Stimulated activated CD4-positive, alpha-beta T cell treated with anti-CD3 and anti-CD28 coated beads, Interleukin-2, amount 100 ng/mL, for 4 hours (primary cell): ENCODE measurements around the gene GRXCR1.

ENCODE experiments used
- DNase-seq: peaks from one replicate; pipeline ENCODE4 v3.0.0-alpha.2; 2020; ENCODE audit warnings: low read depth

GRXCR1 gene

DNA sequence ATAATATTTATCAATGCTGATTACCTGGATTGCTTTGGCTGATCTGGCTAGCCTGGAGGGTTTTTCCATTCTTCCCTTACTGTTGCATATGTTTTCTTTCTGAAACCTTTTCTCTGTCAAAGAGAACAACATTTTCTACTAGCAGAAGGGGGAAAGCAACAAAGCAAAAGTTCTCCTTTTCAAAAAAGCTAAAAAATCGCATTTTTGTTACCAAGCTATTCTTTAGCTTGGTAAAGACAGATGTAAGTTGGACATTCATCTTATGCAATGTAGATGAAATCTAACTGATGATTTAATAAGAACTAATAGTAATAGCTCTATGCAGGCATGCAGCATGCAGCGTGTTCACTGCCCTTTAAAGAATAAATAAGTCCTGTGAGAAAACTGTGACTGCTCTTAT lies at the start of gene GRXCR1:
Gene GRXCR1, plus strand, starts transcription at position 301 of the 400 bp plus-strand sequence. CDS start 554 bp downstream, outside the sequence.
- no peak for DNase-seq

DNA sequence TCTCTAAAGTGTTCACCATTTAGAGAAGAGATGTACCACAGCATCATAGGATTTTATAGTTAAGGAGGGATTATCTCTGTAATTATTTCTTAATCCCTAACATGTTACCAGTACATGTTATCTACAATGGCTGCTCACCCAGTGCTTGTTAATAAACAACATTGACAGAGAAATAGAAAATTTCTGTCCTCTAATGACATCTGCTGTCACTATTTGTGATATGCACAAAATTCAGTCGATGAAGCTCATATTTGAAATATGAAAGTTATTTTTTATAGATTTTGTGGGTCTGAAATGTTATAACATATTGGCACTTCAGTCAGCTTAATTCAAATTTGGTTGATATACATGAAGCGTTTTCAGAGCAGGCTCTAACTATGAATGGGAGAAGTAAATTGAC lies 48.8 kb upstream of the GRXCR1 start:
- no peak for DNase-seq

DNA sequence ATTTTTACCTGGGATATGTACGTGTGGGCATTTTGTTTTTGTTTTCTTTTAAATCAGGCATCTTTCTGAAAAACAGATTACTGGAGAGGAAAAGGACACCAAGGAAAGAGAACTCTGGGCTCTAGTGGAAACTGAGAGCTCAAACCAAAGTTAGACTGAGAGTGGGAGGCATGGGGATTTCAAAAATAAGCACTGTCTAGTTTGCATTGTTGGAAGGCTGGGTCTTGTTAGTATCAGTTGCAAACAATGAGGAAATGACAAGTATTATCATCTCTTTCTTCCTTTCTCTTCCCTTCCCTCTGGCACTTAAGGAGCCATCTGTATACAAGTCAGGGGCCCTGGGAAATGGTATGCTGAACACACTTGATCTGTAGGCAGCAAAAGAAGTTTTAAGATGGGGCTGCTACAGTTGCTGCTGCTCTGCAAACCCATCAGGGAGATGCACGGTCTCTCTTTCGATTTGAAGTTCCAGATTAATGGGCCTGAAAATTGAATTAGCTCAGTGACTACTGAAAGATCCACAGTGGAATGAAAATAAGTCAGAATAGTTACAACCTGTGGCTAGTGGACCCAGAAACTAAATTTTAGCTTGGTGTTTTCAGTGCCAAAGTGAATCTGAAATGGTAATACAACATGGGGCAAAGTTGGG lies 48.0 kb upstream of the GRXCR1 start:
- DNase-seq = no peak

DNA sequence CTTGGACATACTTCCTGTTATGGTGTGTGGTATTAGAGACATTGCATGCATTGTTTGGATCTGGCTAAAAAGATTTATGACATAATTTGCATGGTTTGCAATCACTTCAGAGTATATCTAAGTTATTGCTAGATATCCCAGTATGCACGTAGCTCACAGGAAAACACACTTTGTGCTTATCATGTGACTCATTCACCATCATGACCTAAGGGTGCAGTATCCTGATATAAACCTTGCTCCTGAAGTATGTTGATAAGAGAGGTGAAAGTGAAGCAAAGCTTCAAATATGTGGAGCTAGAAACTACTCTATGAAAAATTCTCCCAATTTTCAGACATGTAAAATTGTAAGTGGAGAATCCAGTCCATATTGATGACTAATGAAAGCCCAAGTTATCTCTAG lies 46.9 kb upstream of the GRXCR1 start:
- no peak for DNase-seq

DNA sequence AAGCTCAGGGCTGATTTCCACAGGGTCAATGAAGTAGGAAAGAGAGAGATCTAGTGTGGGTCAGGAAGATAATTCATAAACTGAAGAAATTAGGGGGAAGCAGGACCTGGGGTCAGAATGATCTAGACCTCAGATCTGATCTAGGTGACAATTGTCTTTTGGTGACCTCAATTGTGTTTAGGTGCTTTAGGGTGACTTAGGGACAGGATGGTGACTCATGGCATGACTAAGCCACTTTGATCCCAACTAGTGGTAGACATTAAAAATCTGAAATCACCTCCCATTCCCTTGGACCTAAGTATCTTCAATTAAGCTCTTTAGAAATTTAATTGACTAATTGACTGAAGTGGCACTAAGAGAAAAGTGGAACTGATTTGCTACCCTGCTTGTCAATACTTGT lies 36.7 kb upstream of the GRXCR1 start:
- DNase-seq = no peak

DNA sequence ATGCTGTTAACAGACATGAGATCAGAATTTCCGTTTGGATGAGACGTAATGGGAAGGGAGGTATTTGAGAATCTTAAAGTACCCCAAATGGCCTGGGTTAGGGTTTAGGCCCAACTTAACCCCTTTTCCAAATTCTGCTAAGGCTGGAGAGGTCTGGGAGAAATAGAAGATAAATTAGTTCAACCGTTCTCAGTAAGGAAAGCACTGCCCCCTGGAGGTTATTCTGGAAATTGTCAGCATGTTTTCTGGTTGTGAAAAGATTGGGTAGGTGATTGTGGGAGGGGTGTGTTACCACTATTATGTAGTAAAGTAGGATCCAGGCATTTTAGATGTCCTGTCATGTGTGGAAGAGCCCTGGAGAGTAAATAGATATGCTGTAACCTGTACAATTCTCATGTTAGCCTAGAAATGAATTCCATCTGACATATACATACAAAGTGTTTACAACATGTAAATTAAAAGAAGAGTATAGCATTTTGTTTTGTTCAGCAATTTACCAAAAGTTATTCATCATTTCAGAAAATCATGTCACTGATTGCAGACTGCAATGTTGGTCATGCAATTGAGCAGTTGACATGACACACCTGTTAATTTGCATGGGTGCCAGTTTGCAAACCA lies 26.8 kb upstream of the GRXCR1 start:
- DNase-seq = peak; percentile 21

DNA sequence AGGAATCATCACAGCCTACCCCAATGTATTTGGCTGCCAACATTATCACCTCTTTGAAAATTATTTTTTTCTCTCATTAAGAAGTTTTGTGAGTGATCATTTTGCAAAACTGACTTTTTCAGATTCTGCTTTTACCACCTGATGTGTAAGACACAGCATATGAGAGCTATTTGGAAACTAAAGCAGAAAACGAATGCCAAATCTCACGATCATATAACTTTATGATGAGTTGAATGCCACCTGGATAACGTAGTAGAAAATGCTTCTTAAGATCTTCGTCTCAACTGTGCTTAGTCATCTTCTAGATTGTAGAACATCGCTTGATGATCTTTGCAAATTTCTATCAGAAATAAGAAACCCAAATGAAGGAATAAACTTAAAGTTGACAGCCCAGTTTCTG lies 21.3 kb upstream of the GRXCR1 start:
- no peak for DNase-seq

DNA sequence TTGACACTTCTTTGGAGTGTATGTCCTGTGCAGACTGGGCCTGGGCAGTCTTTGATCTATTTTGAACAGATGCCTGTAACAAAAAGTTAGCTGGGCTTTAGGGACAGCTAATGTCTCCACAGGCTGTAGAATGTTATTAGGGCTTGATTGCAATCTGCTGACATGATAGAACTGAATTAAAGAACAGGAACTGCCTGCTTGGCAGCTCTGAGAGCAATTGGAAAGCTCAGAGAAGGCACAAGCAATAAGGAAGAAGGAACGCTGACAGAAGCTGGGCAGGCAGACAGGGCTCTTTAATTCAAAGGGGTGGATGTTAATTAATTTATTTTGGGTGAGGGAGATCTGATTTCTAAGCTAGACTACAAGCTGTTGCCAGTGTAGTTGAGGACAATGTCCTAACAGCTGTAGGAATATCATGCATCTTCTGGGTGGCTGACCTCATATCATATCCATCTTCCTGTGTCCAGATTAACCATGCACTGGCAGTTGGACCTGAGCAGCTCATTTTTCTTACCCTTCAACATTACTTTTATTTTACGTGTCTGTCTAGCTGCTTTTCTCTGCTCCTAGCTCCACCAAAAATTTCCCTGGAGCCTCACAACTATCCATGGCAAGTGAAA lies 20.7 kb upstream of the GRXCR1 start:
- DNase-seq = no peak

DNA sequence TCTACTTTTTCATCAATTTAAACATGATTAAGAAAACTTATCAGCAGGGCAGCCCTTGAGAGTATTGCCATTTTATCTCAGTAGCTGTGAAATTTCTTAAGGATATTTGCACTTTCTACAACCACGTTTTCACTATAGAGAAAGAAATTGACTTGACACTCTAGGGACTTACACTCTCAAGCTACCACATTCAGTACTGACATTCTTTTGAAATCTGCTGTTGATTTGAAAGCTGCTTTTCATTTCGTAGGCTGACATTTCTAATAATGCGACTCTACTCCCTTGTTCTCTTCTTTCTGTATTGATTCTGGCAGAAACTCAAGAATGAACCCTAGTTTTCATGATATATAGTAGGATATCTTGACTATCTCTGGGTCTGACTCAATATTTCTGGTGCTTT lies 13.7 kb upstream of the GRXCR1 start:
- no peak for DNase-seq

DNA sequence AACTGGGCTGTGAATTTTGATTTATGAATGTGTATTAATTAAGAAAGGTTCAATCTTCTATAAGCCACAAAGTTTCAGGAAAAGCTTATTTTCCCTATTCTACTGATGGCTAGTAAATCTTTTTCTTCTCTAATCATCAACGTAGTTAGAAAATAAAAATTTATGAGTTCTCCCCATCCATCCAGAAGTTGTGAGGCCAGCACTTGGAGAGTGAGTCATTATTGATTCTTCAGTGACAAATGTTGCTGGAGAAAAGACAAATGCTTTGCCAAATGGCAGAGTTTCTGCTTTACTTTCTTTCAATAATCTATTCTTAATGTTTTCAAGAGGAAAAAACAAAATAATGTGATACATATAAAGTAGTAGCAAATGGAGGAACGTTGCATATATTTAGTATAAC lies 11.3 kb upstream of the GRXCR1 start:
- no peak for DNase-seq

DNA sequence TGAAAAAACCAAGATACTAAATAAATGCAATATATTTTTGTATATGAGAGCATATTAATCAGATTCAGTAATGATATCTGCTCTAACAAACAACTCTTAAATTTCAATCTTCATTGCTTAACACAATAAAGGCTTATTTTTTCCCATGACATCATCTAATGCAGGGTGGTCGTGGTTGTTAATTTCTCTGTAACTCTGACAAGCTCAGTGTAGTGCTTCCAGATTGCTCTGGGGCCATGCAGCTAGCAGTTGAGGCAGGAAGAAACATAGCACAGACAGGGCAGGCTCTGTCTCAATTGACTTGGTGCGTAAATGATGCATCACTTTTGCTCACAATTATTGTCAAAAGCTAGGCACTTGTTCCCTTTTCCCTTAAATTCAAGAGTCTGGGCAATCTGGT lies 869 bp upstream of the GRXCR1 start:
- DNase-seq = no peak

DNA sequence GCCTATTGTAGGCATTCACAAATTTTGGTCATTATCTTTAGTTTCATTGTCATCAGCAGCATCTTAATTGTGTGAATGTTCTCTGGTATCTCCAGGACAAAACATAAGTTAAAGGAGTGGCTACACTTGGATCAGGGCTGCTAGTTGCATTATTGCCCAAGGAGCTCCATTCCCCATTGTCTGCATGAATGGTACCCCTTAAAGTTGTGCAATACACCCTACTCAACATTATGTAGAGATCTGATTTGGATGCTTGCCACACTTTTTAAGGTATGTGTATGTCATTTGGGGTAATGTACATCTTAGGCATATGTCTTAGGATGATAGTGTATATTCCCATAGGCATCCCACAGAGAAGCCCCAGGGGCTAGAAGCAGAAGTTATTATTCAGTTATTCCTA lies 2.9 kb downstream of the GRXCR1 start:
- no peak for DNase-seq

DNA sequence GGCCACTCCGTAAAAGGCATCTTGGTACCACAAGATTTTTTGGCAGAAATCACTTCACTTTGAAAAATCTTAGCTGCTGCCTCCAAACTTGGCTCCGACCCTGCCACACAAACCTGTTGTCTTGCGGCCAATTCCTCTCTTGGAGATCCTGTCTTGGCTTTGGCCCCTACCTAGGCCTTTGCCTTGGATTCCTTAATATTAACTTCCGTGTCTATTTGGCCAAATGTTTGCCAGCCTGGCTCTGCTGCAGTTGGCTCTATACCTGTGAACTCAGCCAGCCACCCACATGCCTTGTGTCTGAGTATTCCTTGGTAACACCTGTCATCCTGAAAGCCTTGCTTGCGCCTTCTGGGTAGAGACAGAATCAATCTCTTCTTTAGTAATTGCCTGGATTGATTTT lies 12.5 kb downstream of the GRXCR1 start:
- DNase-seq = no peak

DNA sequence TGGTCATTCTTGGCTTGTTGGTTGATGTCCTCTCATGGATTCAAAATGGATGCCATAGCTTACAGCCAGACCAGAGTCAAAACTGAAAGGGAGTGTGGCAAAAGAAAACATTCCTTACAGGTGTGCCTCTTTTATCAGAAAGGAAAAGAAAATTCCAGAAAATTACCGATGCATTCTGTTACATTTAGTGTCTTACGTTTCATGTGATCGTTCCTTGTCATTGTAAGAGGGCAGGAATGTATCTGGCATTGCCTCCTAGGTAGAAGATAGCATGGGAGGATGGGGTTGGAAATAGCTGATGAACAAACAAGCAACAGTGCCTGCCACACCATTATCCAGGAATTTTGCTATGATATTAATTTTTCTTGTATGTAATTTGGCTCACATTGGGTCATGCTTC lies 13.1 kb downstream of the GRXCR1 start:
- no peak for DNase-seq

DNA sequence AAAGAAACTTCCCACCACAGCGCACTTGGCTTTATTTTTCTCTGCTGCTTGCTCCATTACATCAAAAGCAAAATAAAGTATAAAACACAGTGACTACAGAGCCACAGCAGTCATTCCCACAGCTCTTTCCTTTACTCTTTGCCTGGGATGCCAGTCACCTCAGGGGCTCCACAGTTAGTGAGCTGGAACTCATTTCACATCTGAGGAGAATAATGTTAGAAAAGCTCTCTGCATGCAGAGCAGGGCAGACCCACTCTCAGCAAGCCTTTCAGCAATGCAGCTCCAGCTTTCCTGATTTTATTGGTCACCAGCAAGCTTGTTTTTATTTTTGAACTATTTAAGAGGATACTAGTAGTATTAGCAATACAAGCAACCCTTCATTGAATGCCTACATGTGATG lies 13.8 kb downstream of the GRXCR1 start:
- no peak for DNase-seq

DNA sequence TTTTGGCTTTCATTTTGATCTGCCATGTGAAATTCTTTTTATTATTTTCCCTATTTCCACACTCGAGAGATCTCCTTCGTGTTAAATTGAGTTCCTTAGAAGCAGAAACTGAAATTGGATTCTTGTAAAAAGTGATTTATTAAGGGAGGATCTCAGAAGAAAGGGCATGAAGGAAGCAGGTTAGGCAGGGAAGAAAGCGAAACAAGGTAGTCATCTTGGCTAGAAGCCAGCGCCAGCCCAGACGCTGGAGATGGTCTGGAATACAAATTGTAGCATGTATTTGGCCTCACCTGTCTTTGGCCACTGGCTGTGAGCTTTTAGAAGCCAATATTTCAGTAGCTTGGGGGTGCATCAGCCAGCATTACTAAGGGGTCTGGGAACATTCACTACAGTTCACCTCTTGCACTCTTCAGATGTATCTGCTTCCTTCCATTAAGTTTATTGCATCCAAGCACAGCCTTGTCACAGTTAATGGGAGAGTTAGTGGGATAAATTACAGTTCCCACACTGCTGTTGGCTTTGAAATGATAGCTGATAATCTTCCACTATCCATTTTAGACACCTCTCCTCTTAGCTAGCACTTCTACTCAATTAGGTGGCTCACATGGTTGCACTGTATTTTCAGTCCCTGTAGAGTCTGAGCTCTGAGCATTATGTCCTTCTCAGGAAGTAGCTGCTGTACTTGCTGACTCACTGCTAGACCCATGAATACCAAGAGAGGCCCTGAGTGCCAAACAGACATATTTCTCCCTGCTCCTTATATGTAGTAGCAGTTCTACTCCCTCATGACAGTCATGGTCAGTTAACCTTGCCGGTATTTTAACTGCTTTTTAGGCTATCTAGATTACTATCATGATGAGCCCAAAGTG lies 14.6 kb downstream of the GRXCR1 start:
- no peak for DNase-seq

DNA sequence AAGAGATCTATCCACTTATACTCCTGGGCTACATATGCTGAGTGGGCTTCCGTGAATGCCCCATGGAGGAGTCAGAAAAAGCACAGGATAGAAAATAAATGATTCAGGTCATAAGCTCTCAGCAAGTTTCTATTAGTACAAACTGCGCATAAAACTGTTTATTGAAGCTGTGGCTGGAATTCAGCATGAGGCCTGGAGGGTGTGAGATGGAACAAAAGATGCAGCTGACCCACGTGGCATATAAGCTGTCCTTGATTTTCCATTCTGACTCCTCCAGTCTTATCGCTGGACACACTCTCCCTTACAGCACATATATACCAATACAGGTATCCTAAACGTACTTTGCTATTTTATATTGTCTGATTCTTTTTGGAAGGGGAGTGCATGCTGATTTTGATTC lies 17.9 kb downstream of the GRXCR1 start:
- DNase-seq = no peak

DNA sequence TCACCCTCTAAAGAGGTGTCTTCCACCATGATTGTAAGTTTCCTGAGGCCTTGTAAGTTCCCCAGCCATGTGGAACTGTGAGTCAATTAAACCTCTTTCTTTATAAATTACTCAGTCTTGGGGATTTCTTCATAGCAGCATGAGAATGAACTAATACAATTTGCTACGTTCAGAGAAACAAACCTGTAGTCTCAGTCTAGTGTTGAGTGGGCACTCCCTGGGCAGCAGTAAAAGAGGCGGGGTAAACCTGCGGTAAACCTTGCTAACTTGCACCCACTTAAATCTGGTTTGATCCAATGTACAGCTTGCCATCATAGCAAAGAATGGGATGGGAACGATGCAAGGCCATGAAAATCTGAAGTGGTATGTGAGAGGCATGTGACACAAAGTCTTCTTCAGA lies 22.4 kb downstream of the GRXCR1 start:
- no peak for DNase-seq

DNA sequence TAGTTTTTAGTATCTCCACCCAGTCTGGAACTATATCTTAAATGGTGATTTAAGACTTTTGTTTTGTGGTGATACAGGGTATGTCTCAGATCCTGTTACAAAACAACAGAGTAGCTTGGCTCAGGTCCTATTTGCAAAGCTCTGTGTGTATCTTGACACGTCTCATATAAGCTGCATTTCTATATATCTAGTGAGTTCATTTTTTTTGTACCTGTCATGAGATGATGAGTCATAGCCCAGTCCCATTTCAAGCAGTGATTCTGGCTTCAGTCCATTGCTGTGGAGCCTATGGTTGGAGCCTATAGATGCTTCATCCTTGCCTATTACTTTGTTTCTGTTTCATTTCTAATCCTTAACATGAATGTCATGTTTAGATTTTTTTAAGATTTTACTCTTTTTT lies 23.0 kb downstream of the GRXCR1 start:
- no peak for DNase-seq

DNA sequence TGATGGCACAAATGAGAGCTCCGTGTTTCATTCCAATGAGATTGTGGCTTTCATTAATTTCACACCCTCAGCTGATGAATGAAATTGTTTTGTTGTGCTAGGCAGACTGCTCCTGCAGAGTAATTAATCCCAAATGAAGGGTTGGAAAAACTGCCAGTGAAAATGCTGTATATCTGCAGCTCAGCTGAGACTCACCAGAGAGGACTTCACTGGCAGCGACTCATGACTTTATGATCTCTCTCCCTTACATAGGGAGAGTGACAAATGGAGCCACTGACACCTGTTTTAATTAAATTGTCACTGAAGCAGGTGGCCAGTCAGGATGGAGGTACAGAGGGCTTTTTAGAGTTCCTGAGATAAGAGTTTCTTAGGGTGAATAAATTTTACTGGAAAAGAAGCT lies 24.8 kb downstream of the GRXCR1 start:
- DNase-seq = no peak

DNA sequence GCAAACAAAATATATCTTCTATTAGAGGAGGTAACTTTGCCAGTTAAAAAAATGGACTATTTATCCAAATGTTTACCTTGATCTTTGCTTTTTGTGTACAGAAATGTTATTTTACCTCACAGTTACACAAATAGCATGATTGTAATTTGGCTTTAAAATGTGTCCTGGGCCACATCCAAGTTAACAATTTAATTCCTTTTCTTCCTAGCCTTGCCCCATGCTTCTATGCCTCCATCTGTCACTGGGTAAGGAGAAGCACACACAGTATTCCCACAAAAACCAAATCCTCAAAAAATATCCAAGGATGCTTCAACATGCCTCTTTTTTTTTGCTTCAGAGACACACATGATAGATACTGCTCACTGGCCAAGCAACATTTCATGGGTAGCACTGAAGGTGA lies 30.9 kb downstream of the GRXCR1 start:
- DNase-seq = no peak

DNA sequence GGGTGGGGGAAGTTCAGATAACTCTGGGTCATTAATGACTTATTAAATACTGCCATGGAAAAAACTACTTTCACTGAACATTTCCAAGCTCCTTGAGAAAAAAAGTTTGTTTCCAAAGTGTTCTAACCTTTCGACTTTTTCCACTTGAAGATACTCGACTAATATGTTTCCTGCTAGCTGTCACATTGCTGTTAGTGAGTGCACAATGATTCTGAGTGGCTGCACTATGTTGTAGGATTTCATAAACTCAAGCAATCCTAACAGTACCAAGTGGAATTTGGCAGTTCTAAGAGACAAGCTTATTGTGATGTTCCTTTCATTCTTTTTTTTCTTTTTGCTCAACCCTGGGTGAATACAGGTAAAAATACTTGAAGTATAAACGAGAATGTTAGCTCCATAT lies 33.4 kb downstream of the GRXCR1 start:
- DNase-seq = no peak

DNA sequence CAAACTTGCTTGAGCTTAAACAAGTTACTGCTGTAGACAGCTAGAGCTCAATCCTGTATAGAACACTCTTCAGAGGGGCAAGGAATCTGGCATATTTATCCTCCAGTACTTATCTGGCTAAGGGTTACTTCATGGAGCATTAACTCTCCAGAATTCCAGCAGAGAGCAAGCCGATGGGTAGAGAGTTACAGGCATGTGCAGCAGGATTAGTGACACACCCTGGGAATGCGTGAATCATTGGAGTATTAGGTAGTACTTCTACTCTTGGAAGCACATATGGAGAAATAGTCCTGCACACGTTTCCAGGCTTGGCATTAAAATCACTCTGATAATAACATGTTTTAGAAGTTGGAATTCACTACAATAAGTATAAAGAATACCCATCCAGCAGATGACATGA lies 35.4 kb downstream of the GRXCR1 start:
- DNase-seq = no peak
